GM19043 (cell line): ENCODE data around the gene CDH8.

Source experiments
- ATAC-seq: cut with Tn5 transposase; IDR thresholded peaks from one replicate; pipeline ENCODE4 v1.9.1; 2021; ENCODE audit warnings: low read depth; ENCODE audit not compliant: unreplicated experiment

CDH8 gene

GRCh38 chr16:61659936-61660335 is 376.3 kb downstream of the CDH8 start:
- no peak for ATAC-seq

- no peak for ATAC-seq
Observed at GRCh38 chr16:61654962-61655361, 381.3 kb downstream of the CDH8 start.

GRCh38 chr16:61653544-61653943 is 382.7 kb downstream of the CDH8 start:
- ATAC-seq: no peak

GRCh38 chr16:61645561-61645960 is 390.7 kb downstream of the CDH8 start:
- no peak for ATAC-seq

- no peak for ATAC-seq
Observed at GRCh38 chr16:61644736-61645135, 391.5 kb downstream of the CDH8 start.

- ATAC-seq: no peak
Observed at GRCh38 chr16:61617219-61617783, 418.9 kb downstream of the CDH8 start.

GRCh38 chr16:61616088-61616487 is 420.1 kb downstream of the CDH8 start:
- no peak for ATAC-seq

GRCh38 chr16:61611847-61612491 is 424.3 kb downstream of the CDH8 start:
- ATAC-seq: no peak

- no peak for ATAC-seq
Observed at GRCh38 chr16:61606581-61606980, 429.7 kb downstream of the CDH8 start.
